Measurements from ENCODE around the gene EYA4.

Gene EYA4

GRCh38 chr6:133432021-133432989 lies 191.1 kb downstream of the EYA4 start:
- TF ChIP-seq POLR2A (IDR thresholded peaks at IDR 0.05; ENCODE audit: extremely low read depth, insufficient read length) (no peak), MYC (IDR thresholded peaks at IDR 0.05; ENCODE audit: low read depth, low read length) (no peak), MAX (IDR thresholded peaks at IDR 0.05; ENCODE audit: low read depth, low read length) (no peak), CTCF (IDR thresholded peaks at IDR 0.05; ENCODE audit: low read depth, low read length) (no peak)
- no peak overlapping the region for H3K4me3 ChIP-seq (ENCODE audit: low read depth, low read length)
- DNase-seq (ENCODE audit: low read depth), result no peak

GRCh38 chr6:133435065-133435728 lies 194.0 kb downstream of the EYA4 start:
- no peak overlapping the region for H3K4me3 ChIP-seq (ENCODE audit: low read depth, low read length)
- no peak for DNase-seq (ENCODE audit: low read depth)
- TF ChIP-seq POLR2A (IDR thresholded peaks at IDR 0.05; ENCODE audit: extremely low read depth, insufficient read length) (no peak), CTCF (IDR thresholded peaks at IDR 0.05; ENCODE audit: low read depth, low read length) (no peak), MAX (IDR thresholded peaks at IDR 0.05; ENCODE audit: low read depth, low read length) (no peak), MYC (IDR thresholded peaks at IDR 0.05; ENCODE audit: low read depth, low read length) (no peak)

GRCh38 chr6:133436652-133437051 lies 195.5 kb downstream of the EYA4 start:
- TF ChIP-seq CTCF (IDR thresholded peaks at IDR 0.05; ENCODE audit: low read depth, low read length) (no peak), POLR2A (IDR thresholded peaks at IDR 0.05; ENCODE audit: extremely low read depth, insufficient read length) (no peak), MAX (IDR thresholded peaks at IDR 0.05; ENCODE audit: low read depth, low read length) (no peak), MYC (IDR thresholded peaks at IDR 0.05; ENCODE audit: low read depth, low read length) (no peak)
- DNase-seq (ENCODE audit: low read depth), result no peak
- no peak overlapping the region for H3K4me3 ChIP-seq (ENCODE audit: low read depth, low read length)

GRCh38 chr6:133441491-133441890 lies 200.3 kb downstream of the EYA4 start:
- DNase-seq (ENCODE audit: low read depth), result no peak
- TF ChIP-seq MAX (IDR thresholded peaks at IDR 0.05; ENCODE audit: low read depth, low read length), result no peak
- TF ChIP-seq MYC (IDR thresholded peaks at IDR 0.05; ENCODE audit: low read depth, low read length), result no peak
- no peak for TF ChIP-seq POLR2A (IDR thresholded peaks at IDR 0.05; ENCODE audit: extremely low read depth, insufficient read length)
- no peak for TF ChIP-seq CTCF (IDR thresholded peaks at IDR 0.05; ENCODE audit: low read depth, low read length)
- no peak overlapping the region for H3K4me3 ChIP-seq (ENCODE audit: low read depth, low read length)

GRCh38 chr6:133446789-133447188 lies 205.6 kb downstream of the EYA4 start:
- no peak for DNase-seq (ENCODE audit: low read depth)
- TF ChIP-seq POLR2A (IDR thresholded peaks at IDR 0.05; ENCODE audit: extremely low read depth, insufficient read length) (no peak), CTCF (IDR thresholded peaks at IDR 0.05; ENCODE audit: low read depth, low read length) (no peak), MYC (IDR thresholded peaks at IDR 0.05; ENCODE audit: low read depth, low read length) (no peak), MAX (IDR thresholded peaks at IDR 0.05; ENCODE audit: low read depth, low read length) (no peak)
- no peak overlapping the region for H3K4me3 ChIP-seq (ENCODE audit: low read depth, low read length)
